Neural progenitor cell (in vitro differentiated cells): ENCODE measurements around the gene ABCG4.

ENCODE experiments used
- CTCF ChIP-seq: fragments of 200-600 bp; sonication (generic); IDR thresholded peaks from 2 replicates; pipeline ENCODE4 v1.5.1; 2017; ENCODE audit warnings: antibody characterized with exemption, mild to moderate bottlenecking
- EZH2 ChIP-seq: fragments of 200-600 bp; sonication (generic); IDR thresholded peaks from 2 replicates; pipeline ENCODE4 v1.6.1; 2017; ENCODE audit warnings: antibody characterized with exemption, mild to moderate bottlenecking, moderate library complexity

- TF ChIP-seq CTCF: no peak
- TF ChIP-seq EZH2: no peak
Measured at GRCh38 chr11:119145551-119145950, 3.3 kb upstream of the ABCG4 start.
